Activated CD4-positive, alpha-beta T cell treated with anti-CD3 and anti-CD28 coated beads, Interleukin-2, amount 10 ng/mL, durations not matched to agents 7 days and 5 days (primary cell): ENCODE measurements around the gene CD226. TPM values are rescaled to one million over a fixed set of nuclear protein-coding genes. Genes with fewer than 3 reads are reported as not detected.
"Not testable (repeated sequence)": the region's sequence is repeated elsewhere in the genome, so short reads cannot be mapped to it uniquely, and the experiment has no call there.

Experiments
- CTCF ChIA-PET: fragments of 350-600 bp; sonication (Branson Sonifier 250); formaldehyde crosslinking; loops from one replicate; lab custom pipeline; 2021; ENCODE audit warnings: antibody characterized with exemption; lab: Charles Lee
- POLR2A ChIA-PET: fragments of 350-600 bp; sonication (Branson Sonifier 250); formaldehyde crosslinking; loops from one replicate; lab custom pipeline; 2021; ENCODE audit warnings: antibody characterized with exemption; lab: Charles Lee
- DNase-seq: peaks from one replicate; pipeline ENCODE4 v3.0.0-alpha.2; 2020
- H3K27ac Mint-ChIP-seq: one replicate; pipeline ENCODE4 v1.8.0; 2021; ENCODE audit warnings: mild to moderate bottlenecking, moderate library complexity, mixed read lengths
- H3K27me3 Mint-ChIP-seq: one replicate; pipeline ENCODE4 v1.8.0; 2021; ENCODE audit warnings: mixed read lengths
- H3K36me3 Mint-ChIP-seq: one replicate; pipeline ENCODE4 v1.8.0; 2021; ENCODE audit warnings: low read depth, mixed read lengths
- H3K4me1 Mint-ChIP-seq: one replicate; pipeline ENCODE4 v1.8.0; 2021; ENCODE audit warnings: mixed read lengths
- H3K4me3 Mint-ChIP-seq: one replicate; pipeline ENCODE4 v1.8.0; 2021; ENCODE audit warnings: mild to moderate bottlenecking, moderate library complexity, mixed read lengths
- H3K9me3 Mint-ChIP-seq: one replicate; pipeline ENCODE4 v1.8.0; 2021; ENCODE audit warnings: mixed read lengths
- total RNA-seq, 2 experiments: library from RNA; stranded (reverse); gene quantifications; one replicate each; pipeline ENCODE4 v1.2.3, GENCODE V29; 2021

The CD226 gene
- total RNA-seq, 2 experiments from 2014 or later: 113 to 126 TPM

GRCh38 chr18:69879051-69879450 is 68.6 kb downstream of the CD226 start:
- POLR2A ChIA-PET, CTCF ChIA-PET, H3K27ac Mint-ChIP-seq, H3K27me3 Mint-ChIP-seq, H3K4me3 Mint-ChIP-seq, DNase-seq: not testable (repeated sequence)
- Mint-ChIP-seq H3K4me1 (peaks cover 34% of the 10 kb centered on the region), H3K9me3 (peaks cover 13% of the 10 kb centered on the region), H3K36me3 (peaks cover 77% of the 10 kb centered on the region)

GRCh38 chr18:69878213-69878933 is 69.3 kb downstream of the CD226 start:
- H3K27ac Mint-ChIP-seq: no peak overlapping the region
- no peak overlapping the region for H3K4me3 Mint-ChIP-seq
- DNase-seq: no peak
- ChIA-PET CTCF (no interaction called here), POLR2A (no interaction called here)
- H3K27me3 Mint-ChIP-seq: no peaks in the 10 kb centered on the region
- peaks cover 77% of the 10 kb centered on the region for H3K36me3 Mint-ChIP-seq
- H3K4me1 Mint-ChIP-seq: peaks cover 31% of the 10 kb centered on the region
- peaks cover 13% of the 10 kb centered on the region for H3K9me3 Mint-ChIP-seq

- Mint-ChIP-seq H3K9me3 (peaks cover 13% of the 10 kb centered on the region), H3K36me3 (peaks cover 76% of the 10 kb centered on the region), H3K27me3 (no peaks in the 10 kb centered on the region), H3K4me3 (no peak overlapping the region), H3K4me1 (peaks cover 30% of the 10 kb centered on the region), H3K27ac (no peak overlapping the region)
- ChIA-PET CTCF (interaction anchor here (0.6 to 1.0 kb wide), 2 partner anchors 10 to 21 kb away, joined by 3 to 4 read pairs; no protein-coding TSS in a partner anchor), POLR2A (no interaction called here)
- DNase-seq: no peak
Measured at GRCh38 chr18:69876490-69876889, 71.2 kb downstream of the CD226 start.

- peaks cover 71% of the 10 kb centered on the region for H3K36me3 Mint-ChIP-seq
- peak overlapping the region; percentile 22 for H3K27ac Mint-ChIP-seq
- H3K9me3 Mint-ChIP-seq: peaks cover 5% of the 10 kb centered on the region
Measured at GRCh38 chr18:69874058-69874457, 73.6 kb downstream of the CD226 start.

GRCh38 chr18:69872661-69873060 is 75.0 kb downstream of the CD226 start:
- Mint-ChIP-seq H3K27ac (no peak overlapping the region), H3K9me3 (no peaks in the 10 kb centered on the region), H3K27me3 (no peaks in the 10 kb centered on the region), H3K36me3 (peaks cover 66% of the 10 kb centered on the region), H3K4me3 (no peak overlapping the region), H3K4me1 (peaks cover 24% of the 10 kb centered on the region)
- no peak for DNase-seq
- CTCF ChIA-PET: interaction anchor here (1.9 kb wide), 1 partner anchor 26 kb away, joined by 5 read pairs; no protein-coding TSS in a partner anchor
- POLR2A ChIA-PET: no interaction called here

More at GRCh38 chr18:69874058-69874457, 73.6 kb downstream of the CD226 start:
- Mint-ChIP-seq H3K4me1 (peaks cover 25% of the 10 kb centered on the region), H3K4me3 (no peak overlapping the region), H3K27me3 (no peaks in the 10 kb centered on the region)
- ChIA-PET CTCF (no interaction called here), POLR2A (no interaction called here)
- no peak for DNase-seq

- H3K27me3 Mint-ChIP-seq: no peaks in the 10 kb centered on the region
- ChIA-PET CTCF (interaction anchor here (0.6 to 1.9 kb wide), 2 partner anchors 27 to 292 kb away, joined by 5 read pairs; no protein-coding TSS in a partner anchor), POLR2A (no interaction called here)
Measured at GRCh38 chr18:69871363-69871762, 76.3 kb downstream of the CD226 start.

GRCh38 chr18:69870736-69871135 is 76.9 kb downstream of the CD226 start:
- Mint-ChIP-seq H3K4me1 (peaks cover 22% of the 10 kb centered on the region), H3K9me3 (no peaks in the 10 kb centered on the region), H3K36me3 (peaks cover 67% of the 10 kb centered on the region), H3K27ac (no peak overlapping the region), H3K27me3 (no peaks in the 10 kb centered on the region), H3K4me3 (no peak overlapping the region)
- POLR2A ChIA-PET: no interaction called here
- CTCF ChIA-PET: interaction anchor here (0.6 kb wide), 2 partner anchors 44 to 292 kb away, joined by 3 to 5 read pairs; no protein-coding TSS in a partner anchor
- no peak for DNase-seq

More at GRCh38 chr18:69871363-69871762, 76.3 kb downstream of the CD226 start:
- DNase-seq: no peak
- Mint-ChIP-seq H3K4me1 (peaks cover 22% of the 10 kb centered on the region), H3K9me3 (no peaks in the 10 kb centered on the region), H3K4me3 (no peak overlapping the region), H3K36me3 (peaks cover 66% of the 10 kb centered on the region), H3K27ac (no peak overlapping the region)

- DNase-seq: no peak
- POLR2A ChIA-PET: no interaction called here
Measured at GRCh38 chr18:69866212-69866611, 81.5 kb downstream of the CD226 start.

GRCh38 chr18:69865776-69866175 is 81.9 kb downstream of the CD226 start:
- no peaks in the 10 kb centered on the region for H3K4me1 Mint-ChIP-seq
- peaks cover 67% of the 10 kb centered on the region for H3K36me3 Mint-ChIP-seq
- H3K27ac Mint-ChIP-seq: no peak overlapping the region
- ChIA-PET CTCF (interaction anchor here (1.5 kb wide), 1 partner anchor 11 kb away, joined by 4 read pairs; no protein-coding TSS in a partner anchor), POLR2A (no interaction called here)
- no peak for DNase-seq
- no peaks in the 10 kb centered on the region for H3K27me3 Mint-ChIP-seq
- H3K4me3 Mint-ChIP-seq: no peak overlapping the region
- peaks cover 5% of the 10 kb centered on the region for H3K9me3 Mint-ChIP-seq

More at GRCh38 chr18:69866212-69866611, 81.5 kb downstream of the CD226 start:
- Mint-ChIP-seq H3K9me3 (peaks cover 5% of the 10 kb centered on the region), H3K4me3 (no peak overlapping the region), H3K27me3 (no peaks in the 10 kb centered on the region), H3K4me1 (peaks cover under 1% of the 10 kb centered on the region), H3K27ac (no peak overlapping the region), H3K36me3 (peaks cover 72% of the 10 kb centered on the region)
- CTCF ChIA-PET: interaction anchor here (1.5 kb wide), 1 partner anchor 11 kb away, joined by 4 read pairs; no protein-coding TSS in a partner anchor

- H3K27ac Mint-ChIP-seq, DNase-seq, H3K4me3 Mint-ChIP-seq, H3K4me1 Mint-ChIP-seq, H3K9me3 Mint-ChIP-seq, H3K27me3 Mint-ChIP-seq, POLR2A ChIA-PET, CTCF ChIA-PET: not testable (repeated sequence)
- peaks cover 66% of the 10 kb centered on the region for H3K36me3 Mint-ChIP-seq
Measured at GRCh38 chr18:69864802-69865201, 82.9 kb downstream of the CD226 start.

- Mint-ChIP-seq H3K4me1 (no peaks in the 10 kb centered on the region), H3K27me3 (no peaks in the 10 kb centered on the region), H3K27ac (no peak overlapping the region), H3K36me3 (peaks cover 59% of the 10 kb centered on the region), H3K4me3 (no peak overlapping the region), H3K9me3 (no peaks in the 10 kb centered on the region)
- no peak for DNase-seq
- CTCF ChIA-PET: no interaction called here
- POLR2A ChIA-PET: no interaction called here
Measured at GRCh38 chr18:69858897-69859296, 88.8 kb downstream of the CD226 start.

- H3K4me1 Mint-ChIP-seq: no peaks in the 10 kb centered on the region
- no peak overlapping the region for H3K4me3 Mint-ChIP-seq
- H3K27me3 Mint-ChIP-seq: no peaks in the 10 kb centered on the region
- ChIA-PET CTCF (interaction anchor here (1.2 kb wide), 1 partner anchor 28 kb away, joined by 3 read pairs; no protein-coding TSS in a partner anchor), POLR2A (no interaction called here)
- H3K9me3 Mint-ChIP-seq: peaks cover 2% of the 10 kb centered on the region
- DNase-seq: no peak
- H3K36me3 Mint-ChIP-seq: peaks cover 47% of the 10 kb centered on the region
- no peak overlapping the region for H3K27ac Mint-ChIP-seq
Measured at GRCh38 chr18:69854455-69854854, 93.2 kb downstream of the CD226 start.

GRCh38 chr18:69853051-69853450 is 94.6 kb downstream of the CD226 start:
- no peaks in the 10 kb centered on the region for H3K4me1 Mint-ChIP-seq
- peaks cover 2% of the 10 kb centered on the region for H3K9me3 Mint-ChIP-seq
- ChIA-PET CTCF (no interaction called here), POLR2A (no interaction called here)
- peaks cover 40% of the 10 kb centered on the region for H3K36me3 Mint-ChIP-seq
- H3K27ac Mint-ChIP-seq: no peak overlapping the region
- no peak overlapping the region for H3K4me3 Mint-ChIP-seq
- DNase-seq: no peak
- no peaks in the 10 kb centered on the region for H3K27me3 Mint-ChIP-seq
